GM19372 (cell line): ENCODE data around the gene GLTPD2.

ENCODE experiments used
- ATAC-seq: cut with Tn5 transposase; IDR thresholded peaks from one replicate; pipeline ENCODE4 v1.9.1; 2021; ENCODE audit warnings: mild to moderate bottlenecking, low read depth, moderate library complexity; ENCODE audit not compliant: unreplicated experiment

The GLTPD2 gene

GRCh38 chr17:4769628-4770027 is 19.1 kb upstream of the GLTPD2 start:
- no peak for ATAC-seq

DNA sequence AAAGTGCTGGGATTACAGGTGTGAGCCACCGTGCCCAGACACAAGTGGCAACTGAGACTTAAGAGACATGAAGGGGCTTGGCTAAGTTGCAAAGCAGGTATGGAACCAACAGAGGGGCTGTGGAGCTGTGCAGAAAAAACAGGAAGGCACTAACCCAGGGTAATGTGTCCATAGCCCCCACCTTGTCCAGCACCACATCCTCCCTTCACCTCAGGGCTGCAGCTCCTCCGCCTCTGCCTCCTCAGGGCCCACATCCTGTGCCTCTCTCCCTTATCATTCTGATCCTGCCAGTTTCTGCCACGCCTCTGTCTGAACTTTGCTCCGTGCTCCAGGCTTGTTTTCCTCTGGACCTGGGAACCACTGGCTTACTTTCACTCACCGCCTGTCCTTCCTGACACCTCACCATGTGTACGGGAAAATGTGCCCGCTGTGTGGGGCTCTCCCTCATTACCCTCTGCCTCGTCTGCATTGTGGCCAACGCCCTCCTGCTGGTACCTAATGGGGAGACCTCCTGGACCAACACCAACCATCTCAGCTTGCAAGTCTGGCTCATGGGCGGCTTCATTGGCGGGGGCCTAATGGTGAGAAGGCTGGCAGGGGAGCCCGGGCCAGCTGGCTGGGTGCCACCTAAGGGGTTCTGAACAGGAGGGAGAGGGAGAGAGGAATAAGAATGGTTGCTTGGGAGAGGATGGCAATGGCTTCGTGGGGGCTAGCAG is 17.1 kb upstream of the GLTPD2 start, which contains the start of gene TM4SF5:
Gene TM4SF5, plus strand, starts transcription at position 368 of the 716 bp plus-strand sequence. Its CDS starts 37 bp downstream, at position 405.
- ATAC-seq = no peak

GRCh38 chr17:4772235-4772613 is 16.5 kb upstream of the GLTPD2 start:
- no peak for ATAC-seq

- no peak for ATAC-seq
Measured at GRCh38 chr17:4777969-4778760, 10.6 kb upstream of the GLTPD2 start.

DNA sequence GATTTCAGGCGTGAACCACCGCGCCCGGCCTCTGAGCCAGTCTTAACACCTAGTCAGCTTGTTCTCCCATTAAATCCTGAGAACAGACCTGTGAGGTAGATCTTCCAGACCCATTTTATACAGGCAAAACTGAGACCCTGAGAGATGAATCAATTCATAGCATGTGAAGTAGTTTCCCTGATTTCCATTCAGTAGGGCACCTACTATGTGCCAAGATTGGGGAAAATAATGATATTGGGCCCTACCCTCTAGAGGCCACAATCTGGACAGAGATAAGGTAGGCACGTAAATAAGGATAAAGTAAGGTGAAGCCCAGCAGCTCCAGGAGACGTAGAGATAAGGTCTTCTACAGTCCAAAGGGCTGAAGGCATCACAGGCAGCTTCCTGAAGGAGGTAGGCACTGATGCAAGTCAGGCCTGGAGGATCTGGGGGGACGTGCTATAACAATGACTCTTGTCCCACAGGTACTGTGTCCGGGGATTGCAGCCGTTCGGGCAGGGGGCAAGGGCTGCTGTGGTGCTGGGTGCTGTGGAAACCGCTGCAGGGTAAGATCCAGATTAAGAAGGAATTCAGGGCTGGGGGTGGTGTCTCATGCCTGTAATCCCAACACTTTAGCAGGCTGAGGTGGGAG is 8.3 kb upstream of the GLTPD2 start:
- no peak for ATAC-seq

DNA sequence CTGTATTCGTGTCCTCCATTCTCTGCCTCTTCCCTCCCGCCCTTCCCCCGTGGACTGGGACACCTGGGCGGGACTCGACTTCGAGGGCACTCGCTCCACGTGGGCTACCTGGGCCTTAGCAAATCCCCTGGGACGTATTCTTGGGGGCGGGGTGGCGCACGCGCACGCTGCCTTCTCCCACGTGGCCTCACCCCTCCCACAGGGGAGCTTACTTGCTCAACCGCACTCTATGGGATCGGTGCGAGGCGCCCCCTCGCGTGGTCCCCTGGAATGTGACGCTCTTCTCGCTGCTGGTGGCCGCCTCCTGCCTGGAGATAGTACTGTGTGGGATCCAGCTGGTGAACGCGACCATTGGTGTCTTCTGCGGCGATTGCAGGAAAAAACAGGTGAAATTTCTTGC is 6.1 kb upstream of the GLTPD2 start:
- no peak for ATAC-seq

- no peak for ATAC-seq
Measured at GRCh38 chr17:4785311-4786105, 3.3 kb upstream of the GLTPD2 start.

GRCh38 chr17:4786106-4786511 is 2.7 kb upstream of the GLTPD2 start, which contains the start of gene VMO1:
TSS of gene VMO1 (minus strand) at chr17:4786364. CDS start at chr17:4786352, 12 bp downstream.
- ATAC-seq = no peak

DNA sequence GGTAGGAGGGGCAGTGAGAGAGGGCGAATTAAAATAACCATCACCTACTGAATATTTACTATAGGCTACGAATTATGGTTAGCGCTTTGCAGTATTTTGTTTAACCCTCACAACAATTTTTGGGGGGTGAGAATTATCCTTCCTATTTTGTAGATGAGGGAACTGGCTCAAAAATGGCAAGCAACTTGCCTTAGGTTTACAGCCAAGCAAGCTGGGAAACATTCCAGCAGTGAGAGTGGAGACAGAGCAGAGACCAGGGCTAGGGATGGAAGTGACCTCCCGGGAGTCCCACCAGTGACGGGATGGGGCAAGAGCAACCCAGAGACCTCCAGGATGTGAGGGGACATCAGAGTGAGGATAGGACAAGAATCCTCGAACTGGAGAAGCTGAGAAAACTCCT is 2.2 kb upstream of the GLTPD2 start:
- ATAC-seq = no peak

GRCh38 chr17:4788159-4788806 is 481 bp upstream of the GLTPD2 start:
- ATAC-seq = no peak

DNA sequence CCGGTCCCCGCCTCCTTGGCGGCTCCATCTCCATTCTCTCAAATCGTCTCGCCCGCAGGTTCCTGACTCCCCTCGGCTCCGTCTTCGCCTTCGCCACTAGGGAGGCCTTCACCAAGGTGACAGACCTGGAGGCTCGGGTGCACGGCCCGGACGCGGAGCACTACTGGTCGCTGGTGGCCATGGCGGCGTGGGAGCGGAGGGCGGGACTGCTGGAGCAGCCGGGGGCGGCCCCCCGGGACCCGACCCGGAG is 862 bp downstream of the GLTPD2 start:
- ATAC-seq = no peak

DNA sequence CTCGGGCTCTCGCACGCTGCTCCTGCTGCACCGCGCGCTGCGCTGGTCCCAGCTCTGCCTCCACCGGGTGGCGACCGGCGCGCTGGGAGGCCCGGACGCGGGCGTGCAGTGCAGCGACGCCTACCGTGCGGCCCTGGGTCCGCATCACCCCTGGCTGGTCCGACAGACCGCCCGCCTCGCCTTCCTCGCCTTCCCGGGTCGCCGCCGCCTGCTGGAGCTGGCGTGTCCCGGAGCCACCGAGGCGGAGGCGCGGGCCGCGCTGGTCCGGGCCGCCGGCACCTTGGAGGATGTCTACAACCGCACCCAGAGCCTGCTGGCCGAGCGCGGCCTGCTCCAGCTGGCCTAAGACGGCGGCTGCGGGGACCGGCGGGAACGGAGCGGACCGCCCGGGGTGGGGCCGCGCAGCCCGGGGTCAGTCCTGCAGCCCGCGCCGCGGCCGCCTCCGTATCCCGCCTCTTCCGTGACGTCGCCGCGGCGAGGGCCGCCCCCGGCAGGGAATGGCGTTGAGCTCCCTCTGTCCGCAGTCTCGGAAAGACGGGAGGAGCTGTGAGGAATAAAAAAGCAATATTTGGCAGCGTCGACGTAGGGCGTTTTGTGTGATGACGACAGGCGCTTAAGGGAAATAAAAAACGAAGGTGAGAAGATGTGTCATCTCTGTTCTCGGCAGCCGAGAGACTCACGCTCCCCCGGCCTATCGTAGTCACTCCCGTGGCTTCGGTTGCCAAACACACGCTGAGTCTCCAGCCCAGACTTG is 1.4 kb downstream of the GLTPD2 start:
- peak; percentile 71 for ATAC-seq

- no peak for ATAC-seq
Measured at GRCh38 chr17:4790705-4791088, 1.9 kb downstream of the GLTPD2 start.

DNA sequence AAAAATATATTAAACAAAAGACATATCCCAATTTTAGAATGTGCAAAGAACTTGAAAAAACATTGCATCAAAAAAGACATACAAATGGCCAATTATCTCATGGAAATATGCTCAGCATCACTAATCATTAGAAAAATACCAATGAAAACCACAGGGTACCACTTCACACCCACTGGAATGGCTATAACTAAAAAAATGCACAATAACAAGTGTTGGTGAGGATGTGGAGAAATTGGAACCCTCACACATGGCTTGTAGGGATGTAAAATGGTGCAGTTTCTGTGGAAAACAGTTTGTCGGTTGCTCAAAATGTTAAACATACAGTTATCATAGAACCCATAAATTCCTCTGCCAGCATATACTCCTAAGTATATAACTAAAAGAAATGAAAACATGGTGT is 6.4 kb downstream of the GLTPD2 start:
- no peak for ATAC-seq

- no peak for ATAC-seq
Measured at GRCh38 chr17:4796552-4796920, 7.8 kb downstream of the GLTPD2 start.

DNA sequence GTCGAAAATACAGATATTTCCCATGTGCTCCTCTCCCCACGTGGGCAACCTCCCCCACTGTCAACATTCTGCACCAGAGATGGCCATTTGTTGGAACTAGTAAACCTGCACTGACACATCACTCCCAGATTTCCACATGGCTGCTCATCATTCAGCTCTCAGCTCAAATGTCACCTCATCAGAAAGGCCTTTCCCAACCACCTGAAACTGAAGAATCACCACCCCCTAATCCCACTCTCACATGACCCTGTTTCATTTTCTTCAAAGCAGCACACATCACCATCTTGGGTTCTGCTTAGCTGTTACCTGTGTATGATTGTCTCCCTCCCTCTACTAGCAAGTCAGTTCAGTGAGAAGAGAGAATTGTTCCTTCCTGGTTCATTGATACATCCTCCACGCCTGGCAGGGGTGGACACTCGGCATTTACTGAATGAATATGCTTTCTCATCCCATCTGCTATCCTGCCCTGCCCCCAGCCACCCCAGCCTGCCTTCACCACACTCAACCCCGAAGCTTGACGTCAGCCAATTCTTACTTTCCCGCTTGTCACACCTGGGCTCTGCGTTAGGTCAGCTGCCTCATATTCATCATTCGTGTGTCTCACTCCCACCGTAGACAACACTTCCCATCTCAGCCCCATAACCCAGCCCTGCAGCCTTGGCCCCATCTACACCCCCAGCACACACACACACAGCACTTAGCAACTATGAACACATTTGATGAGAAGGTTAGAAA is 11.9 kb downstream of the GLTPD2 start:
- ATAC-seq = no peak

- no peak for ATAC-seq
Measured at GRCh38 chr17:4802228-4802627, 13.5 kb downstream of the GLTPD2 start, which contains the start of gene C17orf114. TSS of gene C17orf114 (minus strand) at chr17:4802328.

DNA sequence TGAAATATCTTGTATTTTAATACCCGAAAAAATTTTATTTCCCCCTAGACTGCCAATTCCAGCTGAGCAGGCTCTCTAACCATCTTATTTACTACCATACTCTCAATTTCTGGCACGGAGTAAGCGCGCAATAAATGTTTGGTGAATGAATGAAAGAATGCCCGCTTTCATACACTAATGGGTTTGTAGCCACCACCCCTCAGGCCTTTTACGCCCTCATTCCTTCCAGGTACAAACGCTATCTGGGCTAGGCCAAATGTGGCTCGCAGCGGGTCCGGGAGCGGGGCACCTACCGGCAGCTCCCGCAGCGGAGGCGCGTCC is 17.7 kb downstream of the GLTPD2 start:
- ATAC-seq = no peak
